ENCODE results near the gene DBP.

Gene DBP

GRCh38 chr19:48588670-48589401, 48.3 kb downstream of the DBP start (continued):
- 0 out of 2 replicates have a peak, but pooled peaks have one; percentile 15 for TF ChIP-seq ZNF266 (tag by site-specific recombination; IDR thresholded peaks at IDR 0.05; ENCODE audit: low read depth)
- TF ChIP-seq KLF8 (tag by site-specific recombination; IDR thresholded peaks at IDR 0.05) = peak; percentile 89
- 0 out of 2 replicates have a peak, but pooled peaks have one; percentile 53 for TF ChIP-seq ZNF416 (tag by site-specific recombination; IDR thresholded peaks at IDR 0.05)
- TF ChIP-seq ZNF777 (tag by site-specific recombination; IDR thresholded peaks at IDR 0.05; ENCODE audit: borderline replicate concordance) = no peak
- TF ChIP-seq ZNF501 (tag by site-specific recombination; IDR thresholded peaks at IDR 0.05) = peak; percentile 89; the same call in 1 of the 2 replicates
- TF ChIP-seq, protein P1, sequence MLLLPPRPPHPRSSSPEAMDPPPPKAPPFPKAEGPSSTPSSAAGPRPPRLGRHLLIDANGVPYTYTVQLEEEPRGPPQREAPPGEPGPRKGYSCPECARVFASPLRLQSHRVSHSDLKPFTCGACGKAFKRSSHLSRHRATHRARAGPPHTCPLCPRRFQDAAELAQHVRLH (tag by site-specific recombination; IDR thresholded peaks at IDR 0.05) = peak; percentile 99
- TF ChIP-seq TRIM28 (IDR thresholded peaks at IDR 0.05; ENCODE audit: borderline replicate concordance, low read length) = no peak
- TF ChIP-seq PATZ1 (tag by site-specific recombination; IDR thresholded peaks at IDR 0.05) = peak; percentile 88
- peak; percentile 69; the same call in 1 of the 2 replicates for TF ChIP-seq ZNF324 (tag by site-specific recombination; IDR thresholded peaks at IDR 0.05)
- no peak for TF ChIP-seq SALL2 (tag by site-specific recombination; IDR thresholded peaks at IDR 0.05; ENCODE audit: borderline replicate concordance)
- peak; percentile 78; the same call in 1 of the 2 replicates for TF ChIP-seq ZNF76 (tag by site-specific recombination; IDR thresholded peaks at IDR 0.05; ENCODE audit: borderline replicate concordance, low read depth)
- TF ChIP-seq PRDM1 (tag by site-specific recombination; IDR thresholded peaks at IDR 0.05) = no peak; the same call in 1 of the 2 replicates
- TF ChIP-seq, protein P2, sequence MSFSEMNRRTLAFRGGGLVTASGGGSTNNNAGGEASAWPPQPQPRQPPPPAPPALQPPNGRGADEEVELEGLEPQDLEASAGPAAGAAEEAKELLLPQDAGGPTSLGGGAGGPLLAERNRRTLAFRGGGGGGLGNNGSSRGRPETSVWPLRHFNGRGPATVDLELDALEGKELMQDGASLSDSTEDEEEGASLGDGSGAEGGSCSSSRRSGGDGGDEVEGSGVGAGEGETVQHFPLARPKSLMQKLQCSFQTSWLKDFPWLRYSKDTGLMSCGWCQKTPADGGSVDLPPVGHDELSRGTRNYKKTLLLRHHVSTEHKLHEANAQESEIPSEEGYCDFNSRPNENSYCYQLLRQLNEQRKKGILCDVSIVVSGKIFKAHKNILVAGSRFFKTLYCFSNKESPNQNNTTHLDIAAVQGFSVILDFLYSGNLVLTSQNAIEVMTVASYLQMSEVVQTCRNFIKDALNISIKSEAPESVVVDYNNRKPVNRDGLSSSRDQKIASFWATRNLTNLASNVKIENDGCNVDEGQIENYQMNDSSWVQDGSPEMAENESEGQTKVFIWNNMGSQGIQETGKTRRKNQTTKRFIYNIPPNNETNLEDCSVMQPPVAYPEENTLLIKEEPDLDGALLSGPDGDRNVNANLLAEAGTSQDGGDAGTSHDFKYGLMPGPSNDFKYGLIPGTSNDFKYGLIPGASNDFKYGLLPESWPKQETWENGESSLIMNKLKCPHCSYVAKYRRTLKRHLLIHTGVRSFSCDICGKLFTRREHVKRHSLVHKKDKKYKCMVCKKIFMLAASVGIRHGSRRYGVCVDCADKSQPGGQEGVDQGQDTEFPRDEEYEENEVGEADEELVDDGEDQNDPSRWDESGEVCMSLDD (tag by site-specific recombination; IDR thresholded peaks at IDR 0.05) = peak; percentile 81
- no peak for TF ChIP-seq ZNF48 (tag by site-specific recombination; IDR thresholded peaks at IDR 0.05)
- peak; percentile 84 for TF ChIP-seq ZFP69B (tag by site-specific recombination; IDR thresholded peaks at IDR 0.05)
- peak; percentile 100 for TF ChIP-seq ZNF16 (tag by site-specific recombination; IDR thresholded peaks at IDR 0.05; ENCODE audit: low read depth)
- TF ChIP-seq, protein P3, sequence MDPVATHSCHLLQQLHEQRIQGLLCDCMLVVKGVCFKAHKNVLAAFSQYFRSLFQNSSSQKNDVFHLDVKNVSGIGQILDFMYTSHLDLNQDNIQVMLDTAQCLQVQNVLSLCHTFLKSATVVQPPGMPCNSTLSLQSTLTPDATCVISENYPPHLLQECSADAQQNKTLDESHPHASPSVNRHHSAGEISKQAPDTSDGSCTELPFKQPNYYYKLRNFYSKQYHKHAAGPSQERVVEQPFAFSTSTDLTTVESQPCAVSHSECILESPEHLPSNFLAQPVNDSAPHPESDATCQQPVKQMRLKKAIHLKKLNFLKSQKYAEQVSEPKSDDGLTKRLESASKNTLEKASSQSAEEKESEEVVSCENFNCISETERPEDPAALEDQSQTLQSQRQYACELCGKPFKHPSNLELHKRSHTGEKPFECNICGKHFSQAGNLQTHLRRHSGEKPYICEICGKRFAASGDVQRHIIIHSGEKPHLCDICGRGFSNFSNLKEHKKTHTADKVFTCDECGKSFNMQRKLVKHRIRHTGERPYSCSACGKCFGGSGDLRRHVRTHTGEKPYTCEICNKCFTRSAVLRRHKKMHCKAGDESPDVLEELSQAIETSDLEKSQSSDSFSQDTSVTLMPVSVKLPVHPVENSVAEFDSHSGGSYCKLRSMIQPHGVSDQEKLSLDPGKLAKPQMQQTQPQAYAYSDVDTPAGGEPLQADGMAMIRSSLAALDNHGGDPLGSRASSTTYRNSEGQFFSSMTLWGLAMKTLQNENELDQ (tag by site-specific recombination; IDR thresholded peaks at IDR 0.05; ENCODE audit: low read depth) = no peak
- no peak; the same call in 1 of the 2 replicates for TF ChIP-seq YY1 (tag by site-specific recombination; IDR thresholded peaks at IDR 0.05)
- peak; percentile 80 for TF ChIP-seq SP3 (tag by site-specific recombination; IDR thresholded peaks at IDR 0.05)
- no peak for TF ChIP-seq ZNF596 (tag by site-specific recombination; IDR thresholded peaks at IDR 0.05)
- no peak for TF ChIP-seq ZNF660 (tag by site-specific recombination; IDR thresholded peaks at IDR 0.05)
- TF ChIP-seq, protein P4, sequence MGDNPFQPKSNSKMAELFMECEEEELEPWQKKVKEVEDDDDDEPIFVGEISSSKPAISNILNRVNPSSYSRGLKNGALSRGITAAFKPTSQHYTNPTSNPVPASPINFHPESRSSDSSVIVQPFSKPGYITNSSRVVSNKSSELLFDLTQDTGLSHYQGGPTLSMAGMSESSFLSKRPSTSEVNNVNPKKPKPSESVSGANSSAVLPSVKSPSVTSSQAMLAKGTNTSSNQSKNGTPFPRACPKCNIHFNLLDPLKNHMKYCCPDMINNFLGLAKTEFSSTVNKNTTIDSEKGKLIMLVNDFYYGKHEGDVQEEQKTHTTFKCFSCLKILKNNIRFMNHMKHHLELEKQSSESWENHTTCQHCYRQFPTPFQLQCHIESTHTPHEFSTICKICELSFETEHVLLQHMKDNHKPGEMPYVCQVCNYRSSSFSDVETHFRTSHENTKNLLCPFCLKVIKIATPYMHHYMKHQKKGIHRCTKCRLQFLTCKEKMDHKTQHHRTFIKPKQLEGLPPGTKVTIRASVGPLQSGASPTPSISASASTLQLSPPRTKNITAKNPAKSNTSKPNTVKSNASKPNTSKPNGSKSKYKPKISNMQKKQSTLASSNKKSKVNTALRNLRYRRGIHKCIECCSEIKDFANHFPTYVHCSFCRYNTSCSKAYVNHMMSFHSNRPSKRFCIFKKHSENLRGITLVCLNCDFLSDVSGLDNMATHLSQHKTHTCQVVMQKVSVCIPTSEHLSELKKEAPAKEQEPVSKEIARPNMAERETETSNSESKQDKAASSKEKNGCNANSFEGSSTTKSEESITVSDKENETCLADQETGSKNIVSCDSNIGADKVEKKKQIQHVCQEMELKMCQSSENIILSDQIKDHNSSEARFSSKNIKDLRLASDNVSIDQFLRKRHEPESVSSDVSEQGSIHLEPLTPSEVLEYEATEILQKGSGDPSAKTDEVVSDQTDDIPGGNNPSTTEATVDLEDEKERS (tag by site-specific recombination; IDR thresholded peaks at IDR 0.05) = peak; percentile 99
- peak; percentile 91 for TF ChIP-seq ZNF335 (tag by site-specific recombination; conservative IDR thresholded peaks at IDR 0.05)
- TF ChIP-seq ZSCAN4 (tag by site-specific recombination; IDR thresholded peaks at IDR 0.05) = peak; percentile 49; the same call in 1 of the 2 replicates
- peak; percentile 86; the same call in 1 of the 2 replicates for TF ChIP-seq BCL11B (tag by site-specific recombination; IDR thresholded peaks at IDR 0.05; ENCODE audit: low read depth)
